Measurements from ENCODE around the gene MELK.

DNA sequence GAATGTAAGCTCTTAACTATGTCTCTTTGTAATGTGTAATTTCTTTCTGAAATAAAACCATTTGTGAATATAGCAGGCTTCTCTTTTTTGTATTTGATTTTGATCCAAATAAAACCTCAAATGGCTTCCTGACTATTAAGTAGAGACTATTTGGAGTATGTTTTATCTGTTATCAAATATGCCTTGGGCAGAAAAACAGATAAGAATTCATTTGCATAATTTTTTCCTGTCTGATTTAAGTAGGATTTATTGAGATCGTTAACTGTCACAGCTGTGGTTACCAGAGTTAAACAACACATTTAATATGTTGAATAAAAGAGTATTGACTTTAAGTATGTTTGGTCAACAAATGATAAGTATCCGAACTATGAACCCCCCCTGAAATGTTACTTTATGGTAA, 104.9 kb downstream of the MELK start:
- TF ChIP-seq, protein P1, sequence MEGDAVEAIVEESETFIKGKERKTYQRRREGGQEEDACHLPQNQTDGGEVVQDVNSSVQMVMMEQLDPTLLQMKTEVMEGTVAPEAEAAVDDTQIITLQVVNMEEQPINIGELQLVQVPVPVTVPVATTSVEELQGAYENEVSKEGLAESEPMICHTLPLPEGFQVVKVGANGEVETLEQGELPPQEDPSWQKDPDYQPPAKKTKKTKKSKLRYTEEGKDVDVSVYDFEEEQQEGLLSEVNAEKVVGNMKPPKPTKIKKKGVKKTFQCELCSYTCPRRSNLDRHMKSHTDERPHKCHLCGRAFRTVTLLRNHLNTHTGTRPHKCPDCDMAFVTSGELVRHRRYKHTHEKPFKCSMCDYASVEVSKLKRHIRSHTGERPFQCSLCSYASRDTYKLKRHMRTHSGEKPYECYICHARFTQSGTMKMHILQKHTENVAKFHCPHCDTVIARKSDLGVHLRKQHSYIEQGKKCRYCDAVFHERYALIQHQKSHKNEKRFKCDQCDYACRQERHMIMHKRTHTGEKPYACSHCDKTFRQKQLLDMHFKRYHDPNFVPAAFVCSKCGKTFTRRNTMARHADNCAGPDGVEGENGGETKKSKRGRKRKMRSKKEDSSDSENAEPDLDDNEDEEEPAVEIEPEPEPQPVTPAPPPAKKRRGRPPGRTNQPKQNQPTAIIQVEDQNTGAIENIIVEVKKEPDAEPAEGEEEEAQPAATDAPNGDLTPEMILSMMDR (IDR thresholded peaks at IDR 0.05 in 2 of 3, conservative IDR thresholded peaks at IDR 0.05 in 1 of 3; ENCODE audit: borderline replicate concordance in 1 of 3, insufficient read depth in 1 of 3, low read depth in 2 of 3, low read length in 2 of 3): no peak
- TF ChIP-seq POLR2AphosphoS5 (IDR thresholded peaks at IDR 0.05; ENCODE audit: low read depth, low read length) (no peak), SIN3A (IDR thresholded peaks at IDR 0.05; ENCODE audit: low read depth) (no peak), POLR2A (IDR thresholded peaks at IDR 0.05; ENCODE audit: borderline replicate concordance, extremely low read depth, insufficient read depth, insufficient read length) (no peak), EZH2 (IDR thresholded peaks at IDR 0.05) (no peak), ZFX (IDR thresholded peaks at IDR 0.05) (no peak), YY1 (IDR thresholded peaks at IDR 0.05; ENCODE audit: extremely low read depth, insufficient replicate concordance, low read depth, low read length) (no peak), RAD21 (IDR thresholded peaks at IDR 0.05; ENCODE audit: low read depth) (no peak)
